Measurements from ENCODE around the gene RASEF.
"Not testable (repeated sequence)": the region's sequence is repeated elsewhere in the genome, so short reads cannot be mapped to it uniquely, and the experiment has no call there.

Gene RASEF

GRCh38 chr9:83062651-83063527 is at the start of gene RASEF:
RASEF (minus strand) TSS chr9:83063142; CDS start chr9:83062867, 275 bp downstream.
- no peak for DNase-seq

- DNase-seq, result no peak
Observed at GRCh38 chr9:83111169-83111568, 48.2 kb upstream of the RASEF start.

GRCh38 chr9:83109296-83109695 is 46.4 kb upstream of the RASEF start:
- no peak for DNase-seq

- no peak for DNase-seq
Observed at GRCh38 chr9:83108208-83108607, 45.3 kb upstream of the RASEF start.

GRCh38 chr9:83106772-83107171 is 43.8 kb upstream of the RASEF start:
- DNase-seq, result no peak

GRCh38 chr9:83106263-83106662 is 43.3 kb upstream of the RASEF start:
- no peak for DNase-seq

- no peak for DNase-seq
Observed at GRCh38 chr9:83097633-83098032, 34.7 kb upstream of the RASEF start.

GRCh38 chr9:83093311-83093710 is 30.4 kb upstream of the RASEF start:
- DNase-seq, result not testable (repeated sequence)

GRCh38 chr9:83081846-83082245 is 18.9 kb upstream of the RASEF start:
- DNase-seq, result no peak

- no peak for DNase-seq
Observed at GRCh38 chr9:83081010-83081409, 18.1 kb upstream of the RASEF start.

GRCh38 chr9:83075932-83076331 is 13.0 kb upstream of the RASEF start:
- not testable (repeated sequence) for DNase-seq

- not testable (repeated sequence) for DNase-seq
Observed at GRCh38 chr9:83072498-83072897, 9.6 kb upstream of the RASEF start.

GRCh38 chr9:83071626-83072025 is 8.7 kb upstream of the RASEF start:
- DNase-seq, result no peak

- DNase-seq, result no peak
Observed at GRCh38 chr9:83070261-83070660, 7.3 kb upstream of the RASEF start.

- no peak for DNase-seq
Observed at GRCh38 chr9:83069651-83070050, 6.7 kb upstream of the RASEF start.

GRCh38 chr9:83068414-83068813 is 5.5 kb upstream of the RASEF start:
- DNase-seq, result no peak

- no peak for DNase-seq
Observed at GRCh38 chr9:83067579-83067978, 4.6 kb upstream of the RASEF start.

- DNase-seq, result no peak
Observed at GRCh38 chr9:83066771-83067170, 3.8 kb upstream of the RASEF start.

- no peak for DNase-seq
Observed at GRCh38 chr9:83065233-83065632, 2.3 kb upstream of the RASEF start.

- no peak for DNase-seq
Observed at GRCh38 chr9:83061990-83062650, 822 bp downstream of the RASEF start.

GRCh38 chr9:83061036-83061435 is 1.9 kb downstream of the RASEF start:
- no peak for DNase-seq

GRCh38 chr9:83060556-83060955 is 2.4 kb downstream of the RASEF start:
- no peak for DNase-seq

- DNase-seq, result no peak
Observed at GRCh38 chr9:83059417-83059816, 3.5 kb downstream of the RASEF start.

GRCh38 chr9:83056911-83057310 is 6.0 kb downstream of the RASEF start:
- no peak for DNase-seq

All from activated CD4-positive, alpha-beta T cell treated with anti-CD3 and anti-CD28 coated beads, Interleukin-10, Interleukin-2, amounts not matched to agents 100 ng/mL and 50 ng/mL, durations not matched to agents 16 hours and 8 hours (primary cell).